HEK293 (cell line): ENCODE data around the gene CXADR.
A peak's percentile ranks its signal among the peaks of the same experiment; 100 is the strongest.

Experiments used
- GFI1B ChIP-seq: fragments of 450-650 bp; formaldehyde crosslinking; IDR thresholded peaks from 2 replicates; pipeline ENCODE4 v1.5.1; 2016; ENCODE audit warnings: missing biosample characterization, missing genetic modification characterization
- KLF16 ChIP-seq: fragments of 450-650 bp; formaldehyde crosslinking; IDR thresholded peaks from 2 replicates; pipeline ENCODE4 v1.5.1; 2017; ENCODE audit warnings: missing biosample characterization, missing genetic modification characterization
- PRDM10 ChIP-seq: fragments of 450-650 bp; formaldehyde crosslinking; IDR thresholded peaks from 2 replicates; pipeline ENCODE4 v1.5.1; 2016; ENCODE audit warnings: missing biosample characterization, missing genetic modification characterization
- ZBTB8A ChIP-seq: fragments of 450-650 bp; formaldehyde crosslinking; IDR thresholded peaks from 2 replicates; pipeline ENCODE4 v1.5.1; 2016; ENCODE audit warnings: missing biosample characterization, missing genetic modification characterization
- ZFHX2 ChIP-seq: fragments of 450-650 bp; formaldehyde crosslinking; conservative IDR thresholded peaks from 2 replicates; pipeline ENCODE4 v1.5.1; 2016; ENCODE audit warnings: missing biosample characterization, missing genetic modification characterization
- ZNF148 ChIP-seq: fragments of 450-650 bp; formaldehyde crosslinking; IDR thresholded peaks from 2 replicates; pipeline ENCODE4 v1.5.0; 2017; ENCODE audit warnings: missing biosample characterization, missing genetic modification characterization, borderline replicate concordance
- ZNF223 ChIP-seq: fragments of 450-650 bp; formaldehyde crosslinking; IDR thresholded peaks from 2 replicates; pipeline ENCODE4 v1.5.1; 2016; ENCODE audit warnings: missing biosample characterization, missing genetic modification characterization
- ZNF292 ChIP-seq: fragments of 450-650 bp; formaldehyde crosslinking; IDR thresholded peaks from 2 replicates; pipeline ENCODE4 v1.5.1; 2016; ENCODE audit warnings: low read depth, missing biosample characterization, missing genetic modification characterization, borderline replicate concordance
- ZNF449 ChIP-seq: fragments of 450-650 bp; formaldehyde crosslinking; IDR thresholded peaks from 2 replicates; pipeline ENCODE4 v1.5.1; 2017; ENCODE audit warnings: missing biosample characterization, mild to moderate bottlenecking, missing genetic modification characterization, moderate library complexity
- ZNF488 ChIP-seq: fragments of 450-650 bp; formaldehyde crosslinking; IDR thresholded peaks from 2 replicates; pipeline ENCODE4 v1.5.1; 2016; ENCODE audit warnings: missing biosample characterization, missing genetic modification characterization
- ZNF501 ChIP-seq: fragments of 450-650 bp; formaldehyde crosslinking; IDR thresholded peaks from 2 replicates; pipeline ENCODE4 v1.5.1; 2016; ENCODE audit warnings: missing biosample characterization, missing genetic modification characterization
- ZNF548 ChIP-seq: fragments of 450-650 bp; formaldehyde crosslinking; IDR thresholded peaks from 2 replicates; pipeline ENCODE4 v1.5.1; 2016; ENCODE audit warnings: missing biosample characterization, missing genetic modification characterization
- ZNF560 ChIP-seq: fragments of 450-650 bp; formaldehyde crosslinking; IDR thresholded peaks from 2 replicates; pipeline ENCODE4 v1.5.1; 2017; ENCODE audit warnings: missing biosample characterization, missing genetic modification characterization, borderline replicate concordance
- ZNF580 ChIP-seq: fragments of 450-650 bp; formaldehyde crosslinking; IDR thresholded peaks from 2 replicates; pipeline ENCODE4 v1.5.1; 2016; ENCODE audit warnings: missing biosample characterization, missing genetic modification characterization
- ZNF596 ChIP-seq: fragments of 450-650 bp; IDR thresholded peaks from 2 replicates; pipeline ENCODE4 v1.5.0; 2018; ENCODE audit warnings: missing biosample characterization, mild to moderate bottlenecking, missing genetic modification characterization, moderate library complexity
- ZNF624 ChIP-seq: fragments of 450-650 bp; formaldehyde crosslinking; IDR thresholded peaks from 2 replicates; pipeline ENCODE4 v1.5.1; 2017; ENCODE audit warnings: missing biosample characterization, missing genetic modification characterization
- ZNF658 ChIP-seq: fragments of 450-650 bp; formaldehyde crosslinking; IDR thresholded peaks from 2 replicates; pipeline ENCODE4; 2016; ENCODE audit warnings: missing biosample characterization, missing genetic modification characterization
- ZNF692 ChIP-seq: fragments of 450-650 bp; formaldehyde crosslinking; IDR thresholded peaks from 2 replicates; pipeline ENCODE4 v1.5.1; 2016; ENCODE audit warnings: missing biosample characterization, missing genetic modification characterization
- ZNF837 ChIP-seq: fragments of 450-650 bp; formaldehyde crosslinking; IDR thresholded peaks from 2 replicates; pipeline ENCODE4 v1.5.1; 2016; ENCODE audit warnings: missing biosample characterization, missing genetic modification characterization
- ZSCAN30 ChIP-seq: fragments of 450-650 bp; IDR thresholded peaks from 2 replicates; pipeline ENCODE4 v1.5.1; 2018; ENCODE audit warnings: missing biosample characterization, mild to moderate bottlenecking, missing genetic modification characterization, moderate library complexity
- TF ChIP-seq, protein P1 (sequence below): fragments of 450-650 bp; formaldehyde crosslinking; conservative IDR thresholded peaks from 2 replicates; pipeline ENCODE4 v1.5.1; 2016; ENCODE audit warnings: low read depth, missing biosample characterization, missing genetic modification characterization

The CXADR gene

GRCh38 chr21:17501107-17502006 lies 11.5 kb upstream of the CXADR start (continued):
- no peak for TF ChIP-seq ZNF560 (tag by site-specific recombination)
- TF ChIP-seq ZNF658 (tag by site-specific recombination), result no peak
- 0 out of 2 replicates have a peak, but pooled peaks have one; percentile 78 for TF ChIP-seq ZSCAN30 (tag by site-specific recombination)
- no peak for TF ChIP-seq PRDM10
- peak; percentile 72 for TF ChIP-seq ZNF449 (tag by site-specific recombination)
- peak; percentile 96 for TF ChIP-seq ZFHX2
- no peak for TF ChIP-seq ZNF580 (tag by site-specific recombination)
- no peak for TF ChIP-seq GFI1B (tag by site-specific recombination)
- no peak for TF ChIP-seq ZNF548
- TF ChIP-seq ZBTB8A (tag by site-specific recombination), result no peak; the same call in 1 of the 2 replicates
- TF ChIP-seq ZNF692, result peak; percentile 39; the same call in 1 of the 2 replicates
- TF ChIP-seq ZNF501 (tag by site-specific recombination), result no peak
- TF ChIP-seq ZNF223 (tag by site-specific recombination), result no peak
- TF ChIP-seq ZNF292 (tag by site-specific recombination), result no peak
- TF ChIP-seq KLF16, result no peak
- no peak for TF ChIP-seq ZNF148 (tag by site-specific recombination)
- TF ChIP-seq ZNF488 (tag by site-specific recombination), result no peak
- no peak for TF ChIP-seq ZNF624 (tag by site-specific recombination)
- no peak for TF ChIP-seq ZNF596 (tag by site-specific recombination)
- TF ChIP-seq, protein P1, sequence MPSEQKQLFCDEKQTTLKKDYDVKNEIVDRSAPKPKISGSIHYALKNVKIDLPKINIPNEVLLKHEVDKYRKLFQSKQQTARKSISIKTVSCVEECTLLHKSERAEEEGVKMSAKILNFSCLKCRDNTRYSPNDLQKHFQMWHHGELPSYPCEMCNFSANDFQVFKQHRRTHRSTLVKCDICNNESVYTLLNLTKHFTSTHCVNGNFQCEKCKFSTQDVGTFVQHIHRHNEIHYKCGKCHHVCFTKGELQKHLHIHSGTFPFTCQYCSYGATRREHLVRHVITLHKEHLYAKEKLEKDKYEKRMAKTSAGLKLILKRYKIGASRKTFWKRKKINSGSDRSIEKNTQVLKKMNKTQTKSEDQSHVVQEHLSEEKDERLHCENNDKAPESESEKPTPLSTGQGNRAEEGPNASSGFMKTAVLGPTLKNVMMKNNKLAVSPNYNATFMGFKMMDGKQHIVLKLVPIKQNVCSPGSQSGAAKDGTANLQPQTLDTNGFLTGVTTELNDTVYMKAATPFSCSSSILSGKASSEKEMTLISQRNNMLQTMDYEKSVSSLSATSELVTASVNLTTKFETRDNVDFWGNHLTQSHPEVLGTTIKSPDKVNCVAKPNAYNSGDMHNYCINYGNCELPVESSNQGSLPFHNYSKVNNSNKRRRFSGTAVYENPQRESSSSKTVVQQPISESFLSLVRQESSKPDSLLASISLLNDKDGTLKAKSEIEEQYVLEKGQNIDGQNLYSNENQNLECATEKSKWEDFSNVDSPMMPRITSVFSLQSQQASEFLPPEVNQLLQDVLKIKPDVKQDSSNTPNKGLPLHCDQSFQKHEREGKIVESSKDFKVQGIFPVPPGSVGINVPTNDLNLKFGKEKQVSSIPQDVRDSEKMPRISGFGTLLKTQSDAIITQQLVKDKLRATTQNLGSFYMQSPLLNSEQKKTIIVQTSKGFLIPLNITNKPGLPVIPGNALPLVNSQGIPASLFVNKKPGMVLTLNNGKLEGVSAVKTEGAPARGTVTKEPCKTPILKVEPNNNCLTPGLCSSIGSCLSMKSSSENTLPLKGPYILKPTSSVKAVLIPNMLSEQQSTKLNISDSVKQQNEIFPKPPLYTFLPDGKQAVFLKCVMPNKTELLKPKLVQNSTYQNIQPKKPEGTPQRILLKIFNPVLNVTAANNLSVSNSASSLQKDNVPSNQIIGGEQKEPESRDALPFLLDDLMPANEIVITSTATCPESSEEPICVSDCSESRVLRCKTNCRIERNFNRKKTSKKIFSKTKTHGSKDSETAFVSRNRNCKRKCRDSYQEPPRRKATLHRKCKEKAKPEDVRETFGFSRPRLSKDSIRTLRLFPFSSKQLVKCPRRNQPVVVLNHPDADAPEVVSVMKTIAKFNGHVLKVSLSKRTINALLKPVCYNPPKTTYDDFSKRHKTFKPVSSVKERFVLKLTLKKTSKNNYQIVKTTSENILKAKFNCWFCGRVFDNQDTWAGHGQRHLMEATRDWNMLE, result no peak
- TF ChIP-seq ZNF837 (tag by site-specific recombination), result no peak
